ENCODE measurements around the gene PRSS48.
"Not testable (repeated sequence)": the region's sequence is repeated elsewhere in the genome, so short reads cannot be mapped to it uniquely, and the experiment has no call there.

Gene PRSS48

DNA sequence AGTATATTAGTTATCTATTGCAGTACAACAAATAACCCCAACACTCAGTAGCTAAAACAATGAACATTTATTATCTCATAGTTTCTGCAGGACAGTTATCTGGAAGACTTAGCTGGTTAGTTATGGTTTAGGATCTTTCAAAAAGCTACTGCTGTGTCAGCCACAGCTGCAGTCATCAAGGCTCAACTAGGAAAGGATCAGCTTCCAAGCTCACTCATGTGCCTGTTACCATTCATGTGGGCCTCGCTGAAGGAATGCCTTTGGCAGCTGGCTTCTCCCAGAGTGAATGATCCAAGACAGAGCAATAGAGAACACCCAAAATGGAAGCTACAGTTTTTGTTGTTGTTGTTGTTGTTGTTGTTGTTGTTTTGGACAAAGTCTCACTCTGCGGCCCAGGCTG, 13.5 kb upstream of the PRSS48 start:
- no peak for DNase-seq

GRCh38 chr4:151266497-151266896, 10.5 kb upstream of the PRSS48 start:
- DNase-seq: no peak

DNA sequence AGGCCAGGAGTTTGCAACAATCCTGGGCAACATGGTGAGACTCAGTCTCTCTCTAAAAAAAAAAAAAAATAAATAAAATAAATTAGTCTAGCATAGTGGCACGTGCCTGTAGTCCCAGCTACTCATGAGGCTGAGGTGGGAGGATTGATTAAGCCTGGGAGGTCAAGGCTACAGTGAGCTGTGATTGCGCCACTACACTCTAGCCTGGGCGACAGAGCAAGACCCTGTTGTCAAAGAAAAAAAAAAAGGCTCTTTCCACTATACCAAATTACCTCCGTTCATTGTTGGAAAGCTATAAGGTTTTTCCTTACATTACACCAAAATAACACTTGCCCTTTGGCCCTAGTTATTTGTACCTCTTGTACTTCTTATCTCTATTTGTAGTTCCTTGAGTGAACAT, 9.9 kb upstream of the PRSS48 start:
- no peak for DNase-seq

DNA sequence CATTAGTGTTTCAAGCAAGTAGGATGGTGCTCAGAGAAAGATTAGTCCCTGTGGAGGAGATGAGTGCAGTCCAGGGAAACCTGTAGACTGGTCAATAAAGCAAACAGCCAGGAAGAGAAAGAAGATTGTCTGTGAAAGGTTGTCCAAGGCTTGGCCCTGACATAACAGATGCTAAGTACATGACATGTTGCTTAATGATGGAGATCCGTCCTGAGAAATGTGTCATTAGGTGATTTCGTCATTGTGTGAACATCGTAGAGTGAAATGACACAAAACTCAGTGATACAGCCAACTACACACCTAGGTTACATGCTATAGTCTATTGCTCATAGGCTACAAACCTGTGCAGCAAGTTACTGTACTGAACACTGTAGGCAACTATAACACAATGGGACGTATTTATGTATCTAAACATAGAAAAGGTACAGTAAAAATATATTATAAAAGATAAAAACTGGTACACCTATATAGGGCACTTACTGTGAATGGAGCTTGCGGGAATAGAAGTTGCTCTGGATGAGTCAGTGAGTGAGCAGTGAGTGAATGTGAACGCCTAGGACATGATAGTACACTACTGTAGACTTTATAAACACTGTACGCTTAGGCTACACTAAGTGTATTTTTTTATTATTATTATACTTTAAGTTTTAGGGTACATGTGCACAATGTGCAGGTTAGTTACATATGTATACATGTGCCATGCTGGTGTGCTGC, 9.0 kb upstream of the PRSS48 start:
- no peak for DNase-seq

GRCh38 chr4:151268905-151269304, 8.1 kb upstream of the PRSS48 start:
- not testable (repeated sequence) for DNase-seq

DNA sequence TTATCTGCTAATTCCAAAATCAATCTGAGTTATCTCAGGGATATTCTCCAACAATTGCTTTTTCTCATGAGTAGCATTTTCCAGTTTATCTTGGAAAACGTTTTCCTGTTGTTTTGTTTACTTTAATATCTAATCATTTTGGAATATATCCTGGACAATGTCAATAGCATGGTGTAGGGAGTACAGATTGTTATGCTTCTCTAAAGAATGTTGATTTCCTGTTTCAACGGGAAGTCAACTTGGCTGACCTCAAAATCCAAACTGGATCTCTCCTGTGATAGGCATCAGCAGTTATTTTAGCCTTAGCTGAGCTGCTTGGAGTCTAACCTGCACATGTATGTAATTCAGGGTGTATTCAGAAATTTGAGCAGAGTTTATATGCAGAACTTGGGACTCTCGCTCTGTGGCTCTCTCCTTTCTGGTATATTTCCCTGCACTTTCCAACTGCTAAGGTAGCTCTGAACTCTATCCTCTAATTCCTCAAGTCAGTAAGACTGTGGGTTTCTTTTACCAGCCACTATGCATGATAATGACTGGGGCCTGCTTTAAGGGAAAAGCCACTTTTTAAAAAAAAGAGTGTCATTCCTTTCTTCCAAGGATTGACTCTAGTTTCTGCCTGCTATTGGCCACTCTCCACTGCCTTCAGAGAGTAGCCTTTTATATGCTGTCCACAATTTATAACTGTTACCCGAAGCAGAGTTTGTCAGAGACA, 7.7 kb downstream of the PRSS48 start:
- no peak for DNase-seq

DNA sequence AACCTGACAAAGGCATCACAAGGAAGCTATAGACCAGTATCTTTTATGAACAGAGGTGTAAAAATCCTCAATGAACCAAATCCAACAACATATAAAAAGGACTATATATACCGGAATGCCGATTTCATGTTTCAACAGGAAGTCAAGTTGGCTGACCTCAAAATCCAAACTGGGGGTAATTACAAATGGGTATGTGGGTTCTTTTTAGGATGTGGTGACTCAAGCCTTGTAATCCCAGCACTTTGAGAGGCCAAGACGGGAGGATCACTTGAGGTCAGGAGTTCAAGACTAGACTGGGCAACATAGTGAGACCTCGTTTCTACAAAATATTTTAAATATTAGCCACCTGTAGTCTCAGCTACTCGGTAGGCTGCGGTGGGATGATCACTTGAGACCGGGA, 10.4 kb downstream of the PRSS48 start:
- DNase-seq: no peak

- DNase-seq: no peak
These were observed 14.5 kb downstream of the PRSS48 start for GRCh38 chr4:151291485-151291884.

DNA sequence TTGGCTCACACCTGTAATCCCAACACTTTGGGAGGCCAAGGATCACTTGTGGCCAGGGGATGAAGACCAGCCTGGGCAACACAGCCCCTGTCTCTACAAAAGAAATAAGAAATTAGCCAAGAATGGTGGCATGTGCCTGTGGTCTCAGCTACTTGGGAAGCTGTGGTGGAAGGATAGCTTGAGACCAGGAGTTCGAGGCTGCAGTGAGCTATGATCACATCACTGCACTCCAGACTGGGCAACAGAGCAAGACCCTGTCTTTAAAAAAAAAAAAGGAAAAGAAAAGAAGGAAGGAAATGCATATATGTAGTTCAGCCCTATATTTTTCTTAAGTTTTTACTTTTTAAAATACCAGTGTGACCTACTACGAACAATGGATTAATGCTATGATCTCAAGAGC, 15.1 kb downstream of the PRSS48 start:
- DNase-seq: no peak

- no peak for DNase-seq
These were observed 18.0 kb downstream of the PRSS48 start for GRCh38 chr4:151294833-151295496.

GRCh38 chr4:151296227-151296626, 19.3 kb downstream of the PRSS48 start:
- no peak for DNase-seq

DNA sequence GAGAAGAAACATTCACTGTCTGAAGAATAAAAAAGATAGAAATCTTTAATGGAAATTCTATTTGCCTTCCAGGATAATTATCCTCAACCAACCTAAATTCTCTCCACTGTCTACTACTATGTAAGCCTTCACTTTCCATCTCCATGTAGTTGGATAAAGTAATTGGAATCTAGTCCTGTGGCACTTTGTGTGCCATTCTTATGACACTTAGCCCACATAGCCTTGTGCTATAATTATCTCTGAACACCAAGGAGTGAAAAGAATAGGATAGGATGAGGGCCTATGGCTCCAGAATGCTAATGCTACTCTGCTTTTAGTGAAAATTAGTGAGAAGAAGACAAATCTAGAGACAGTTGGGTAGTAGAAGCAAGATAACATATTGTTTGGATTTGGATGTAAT, 20.2 kb downstream of the PRSS48 start:
- DNase-seq: no peak

DNA sequence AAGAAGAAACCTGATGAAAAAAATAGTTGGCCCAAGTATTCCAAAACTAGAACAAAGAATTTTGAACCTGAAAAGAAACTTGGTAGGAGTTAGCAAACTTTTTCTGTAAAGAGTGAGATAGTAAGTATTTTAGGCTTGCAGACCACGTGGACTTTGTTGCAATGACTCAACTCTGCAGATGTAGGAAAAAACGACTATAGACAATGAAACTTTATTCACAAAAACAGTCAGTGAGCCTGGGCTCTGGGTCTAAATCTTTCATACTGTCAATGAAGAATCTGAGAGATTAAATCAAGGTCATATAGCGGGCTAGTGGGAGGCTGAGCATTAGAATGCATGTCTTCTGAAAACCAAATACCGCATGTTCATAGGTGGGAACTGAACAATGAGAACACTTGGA, 25.5 kb downstream of the PRSS48 start:
- no peak for DNase-seq

GRCh38 chr4:151304226-151304625, 27.3 kb downstream of the PRSS48 start:
- no peak for DNase-seq

GRCh38 chr4:151304755-151305154, 27.8 kb downstream of the PRSS48 start:
- no peak for DNase-seq

GRCh38 chr4:151310124-151310728, 33.3 kb downstream of the PRSS48 start:
- DNase-seq: no peak

- no peak for DNase-seq
These were observed 36.5 kb downstream of the PRSS48 start for GRCh38 chr4:151313306-151314009.

DNA sequence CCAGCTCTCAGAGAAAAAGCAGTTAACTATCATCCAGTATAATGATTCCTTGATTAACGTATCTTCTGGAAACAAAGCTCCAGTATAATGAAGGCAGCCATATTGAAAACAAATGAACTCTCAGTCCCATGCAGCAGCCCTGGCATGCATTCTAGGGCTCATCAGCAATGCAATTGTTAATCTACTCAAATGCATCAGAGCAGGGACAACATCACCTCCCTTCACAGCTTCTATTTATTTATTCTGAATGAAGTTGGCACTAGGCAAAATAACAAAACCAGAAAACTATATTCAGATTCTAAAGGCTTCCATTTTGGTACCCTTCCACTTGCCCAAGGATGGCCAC, 37.0 kb downstream of the PRSS48 start:
- no peak for DNase-seq

- no peak for DNase-seq
These were observed 37.5 kb downstream of the PRSS48 start for GRCh38 chr4:151314479-151314878.

DNA sequence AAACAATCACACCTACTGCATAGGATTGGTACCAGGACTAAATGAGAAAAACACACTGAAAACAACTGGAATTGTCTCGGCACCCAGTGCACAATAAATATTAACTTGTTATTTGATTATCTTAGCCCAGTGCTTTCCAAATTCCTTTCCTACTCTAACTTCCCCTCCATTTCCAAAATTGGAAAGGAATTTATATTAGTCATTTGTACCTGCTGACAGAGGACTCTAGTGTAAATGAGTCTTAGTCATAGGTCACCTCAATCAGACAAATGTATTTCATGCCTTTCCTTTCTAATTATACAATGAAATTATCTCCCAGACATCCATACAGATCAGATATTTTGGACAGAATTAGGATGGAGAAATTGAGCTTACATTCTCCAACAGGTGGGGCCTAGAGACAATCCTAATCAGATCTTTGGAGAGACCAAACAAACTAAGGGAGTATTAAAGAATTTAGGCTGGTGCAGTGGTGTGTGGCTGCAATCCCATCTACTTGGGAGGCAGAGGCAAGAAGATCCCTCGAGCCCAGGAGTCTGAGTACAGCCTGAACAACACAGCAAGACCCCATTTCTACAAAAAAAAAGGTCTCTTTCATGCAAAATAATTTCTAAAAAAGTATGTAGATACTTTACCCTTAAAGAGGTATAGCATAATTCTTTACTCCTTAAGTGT, 38.4 kb downstream of the PRSS48 start:
- no peak for DNase-seq

GRCh38 chr4:151316645-151317044, 39.7 kb downstream of the PRSS48 start:
- no peak for DNase-seq

- DNase-seq: no peak
These were observed 41.5 kb downstream of the PRSS48 start for GRCh38 chr4:151318307-151319006.
